ENCODE results near the gene CDH20. TPM values are rescaled to one million over a fixed set of nuclear protein-coding genes. Genes with fewer than 3 reads are reported as not detected.

CDH20 gene
- total RNA-seq, 1 donor from 2014 or later = not detected

- peaks cover 4% of the 10 kb centered on the region for H3K9me3 Mint-ChIP-seq (ENCODE audit: low read depth)
- DNase-seq (ENCODE audit: low spot score) = no peak
- H3K4me1 Mint-ChIP-seq (ENCODE audit: low read depth) = peaks cover 10% of the 10 kb centered on the region
- H3K27ac Mint-ChIP-seq (ENCODE audit: unreplicated experiment) = no peak overlapping the region
- H3K27me3 Mint-ChIP-seq (ENCODE audit: low read depth) = no peaks in the 10 kb centered on the region
- peaks cover 2% of the 10 kb centered on the region for H3K36me3 Mint-ChIP-seq (ENCODE audit: low read depth)
- no peak overlapping the region for H3K4me3 Mint-ChIP-seq (ENCODE audit: unreplicated experiment)
- TF ChIP-seq CTCF (IDR thresholded peaks at IDR 0.05) = no peak
Observed at GRCh38 chr18:61543518-61543917, 210.3 kb downstream of the CDH20 start.

GRCh38 chr18:61544178-61544577, 210.9 kb downstream of the CDH20 start:
- TF ChIP-seq CTCF (IDR thresholded peaks at IDR 0.05) = no peak
- H3K36me3 Mint-ChIP-seq (ENCODE audit: low read depth) = peaks cover 2% of the 10 kb centered on the region
- H3K9me3 Mint-ChIP-seq (ENCODE audit: low read depth) = peaks cover 4% of the 10 kb centered on the region
- no peak overlapping the region for H3K27ac Mint-ChIP-seq (ENCODE audit: unreplicated experiment)
- no peak for DNase-seq (ENCODE audit: low spot score)
- H3K4me3 Mint-ChIP-seq (ENCODE audit: unreplicated experiment) = no peak overlapping the region
- H3K27me3 Mint-ChIP-seq (ENCODE audit: low read depth) = no peaks in the 10 kb centered on the region
- peaks cover 12% of the 10 kb centered on the region for H3K4me1 Mint-ChIP-seq (ENCODE audit: low read depth)

- Mint-ChIP-seq H3K36me3 (ENCODE audit: low read depth) (peaks cover 2% of the 10 kb centered on the region), H3K27me3 (ENCODE audit: low read depth) (no peaks in the 10 kb centered on the region), H3K27ac (ENCODE audit: unreplicated experiment) (no peak overlapping the region), H3K4me1 (ENCODE audit: low read depth) (peaks cover 22% of the 10 kb centered on the region), H3K9me3 (ENCODE audit: low read depth) (peaks cover 3% of the 10 kb centered on the region), H3K4me3 (ENCODE audit: unreplicated experiment) (no peak overlapping the region)
- no peak for TF ChIP-seq CTCF (IDR thresholded peaks at IDR 0.05)
- DNase-seq (ENCODE audit: low spot score) = no peak
Observed at GRCh38 chr18:61545281-61546245, 212.3 kb downstream of the CDH20 start.

DNA sequence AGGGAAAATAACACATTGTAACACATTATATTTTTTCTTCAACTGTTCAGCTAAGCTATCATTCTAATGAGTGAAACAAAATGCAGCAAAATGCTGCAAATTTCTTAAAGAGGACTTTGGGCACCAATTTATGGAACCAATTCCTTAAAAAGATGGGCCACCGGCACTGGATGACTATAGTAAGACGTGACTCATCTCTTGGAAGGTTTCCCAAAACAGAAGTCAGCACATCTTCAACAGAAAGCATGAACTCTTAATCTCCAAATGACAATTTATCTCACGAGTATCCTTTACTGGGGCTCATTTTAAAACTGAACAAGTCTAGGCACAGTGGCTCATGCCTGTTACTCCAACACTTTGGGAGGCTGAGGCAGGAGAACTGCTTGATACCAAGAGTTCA, 213.4 kb downstream of the CDH20 start:
- TF ChIP-seq CTCF (IDR thresholded peaks at IDR 0.05) = no peak
- DNase-seq (ENCODE audit: low spot score) = no peak
- H3K27ac Mint-ChIP-seq (ENCODE audit: unreplicated experiment) = no peak overlapping the region
- no peaks in the 10 kb centered on the region for H3K9me3 Mint-ChIP-seq (ENCODE audit: low read depth)
- H3K27me3 Mint-ChIP-seq (ENCODE audit: low read depth) = no peaks in the 10 kb centered on the region
- peaks cover 27% of the 10 kb centered on the region for H3K4me1 Mint-ChIP-seq (ENCODE audit: low read depth)
- no peak overlapping the region for H3K4me3 Mint-ChIP-seq (ENCODE audit: unreplicated experiment)
- peaks cover 2% of the 10 kb centered on the region for H3K36me3 Mint-ChIP-seq (ENCODE audit: low read depth)

GRCh38 chr18:61549416-61549815, 216.2 kb downstream of the CDH20 start:
- Mint-ChIP-seq H3K27ac (ENCODE audit: unreplicated experiment) (no peak overlapping the region), H3K4me1 (ENCODE audit: low read depth) (peaks cover 37% of the 10 kb centered on the region), H3K4me3 (ENCODE audit: unreplicated experiment) (no peak overlapping the region), H3K36me3 (ENCODE audit: low read depth) (no peaks in the 10 kb centered on the region), H3K9me3 (ENCODE audit: low read depth) (no peaks in the 10 kb centered on the region), H3K27me3 (ENCODE audit: low read depth) (no peaks in the 10 kb centered on the region)
- no peak for TF ChIP-seq CTCF (IDR thresholded peaks at IDR 0.05)
- no peak for DNase-seq (ENCODE audit: low spot score)

Measured in chondrocyte (in vitro differentiated cells).